GM23338 (cell line): Measurements from ENCODE around the gene VPS8.

Experiments
- CREB1 ChIP-seq: fragments of 250-450 bp; sonication (Bioruptor Pico); IDR thresholded peaks from 2 replicates; pipeline ENCODE4 v1.5.0; 2020; ENCODE audit warnings: low read depth, mild to moderate bottlenecking, moderate library complexity
- ETS1 ChIP-seq: IDR thresholded peaks from 2 replicates; pipeline ENCODE4 v1.6.1; 2016; ENCODE audit warnings: antibody characterized with exemption
- EZH2 ChIP-seq: fragments of 200-600 bp; sonication (generic); IDR thresholded peaks from one replicate; pipeline ENCODE4 v1.8.0; 2017; ENCODE audit warnings: antibody characterized with exemption, mild to moderate bottlenecking, low read depth; ENCODE audit not compliant: unreplicated experiment
- EZH2phosphoT487 ChIP-seq: fragments of 200-600 bp; sonication (generic); IDR thresholded peaks from one replicate; pipeline ENCODE4 v1.8.1; 2018; ENCODE audit warnings: antibody characterized with exemption; ENCODE audit not compliant: unreplicated experiment
- JUNB ChIP-seq: IDR thresholded peaks from one replicate; pipeline ENCODE4 v1.6.1; 2016; ENCODE audit warnings: antibody characterized with exemption; ENCODE audit not compliant: unreplicated experiment
- POLR2AphosphoS5 ChIP-seq: IDR thresholded peaks from 2 replicates; pipeline ENCODE4 v1.6.1; 2016; ENCODE audit warnings: antibody characterized with exemption, low read depth
- TF ChIP-seq, protein P1 (sequence below), 2 experiments: fragments of 200-600 bp in 1 of 2; sonication (generic) in 1 of 2; conservative IDR thresholded peaks; 2 replicates each; pipeline versions ENCODE4 v1.5.1 to v1.6.1; 2016 to 2017; ENCODE audit warnings: antibody characterized with exemption in 2 of 2, low read depth in 2 of 2, mild to moderate bottlenecking in 2 of 2, moderate library complexity in 1 of 2
- TF ChIP-seq, protein P2 (sequence below): IDR thresholded peaks from one replicate; pipeline ENCODE4 v1.6.1; 2018; ENCODE audit warnings: antibody characterized with exemption; ENCODE audit not compliant: unreplicated experiment

- TF ChIP-seq EZH2 (no peak), CREB1 (CRISPR knock-in tag) (no peak), EZH2phosphoT487 (no peak), POLR2AphosphoS5 (no peak), ETS1 (no peak), JUNB (no peak)
- TF ChIP-seq, protein P1, sequence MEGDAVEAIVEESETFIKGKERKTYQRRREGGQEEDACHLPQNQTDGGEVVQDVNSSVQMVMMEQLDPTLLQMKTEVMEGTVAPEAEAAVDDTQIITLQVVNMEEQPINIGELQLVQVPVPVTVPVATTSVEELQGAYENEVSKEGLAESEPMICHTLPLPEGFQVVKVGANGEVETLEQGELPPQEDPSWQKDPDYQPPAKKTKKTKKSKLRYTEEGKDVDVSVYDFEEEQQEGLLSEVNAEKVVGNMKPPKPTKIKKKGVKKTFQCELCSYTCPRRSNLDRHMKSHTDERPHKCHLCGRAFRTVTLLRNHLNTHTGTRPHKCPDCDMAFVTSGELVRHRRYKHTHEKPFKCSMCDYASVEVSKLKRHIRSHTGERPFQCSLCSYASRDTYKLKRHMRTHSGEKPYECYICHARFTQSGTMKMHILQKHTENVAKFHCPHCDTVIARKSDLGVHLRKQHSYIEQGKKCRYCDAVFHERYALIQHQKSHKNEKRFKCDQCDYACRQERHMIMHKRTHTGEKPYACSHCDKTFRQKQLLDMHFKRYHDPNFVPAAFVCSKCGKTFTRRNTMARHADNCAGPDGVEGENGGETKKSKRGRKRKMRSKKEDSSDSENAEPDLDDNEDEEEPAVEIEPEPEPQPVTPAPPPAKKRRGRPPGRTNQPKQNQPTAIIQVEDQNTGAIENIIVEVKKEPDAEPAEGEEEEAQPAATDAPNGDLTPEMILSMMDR (conservative IDR thresholded peaks at IDR 0.05; ENCODE audit: low read depth in 2 of 2): no peak
- TF ChIP-seq, protein P2, sequence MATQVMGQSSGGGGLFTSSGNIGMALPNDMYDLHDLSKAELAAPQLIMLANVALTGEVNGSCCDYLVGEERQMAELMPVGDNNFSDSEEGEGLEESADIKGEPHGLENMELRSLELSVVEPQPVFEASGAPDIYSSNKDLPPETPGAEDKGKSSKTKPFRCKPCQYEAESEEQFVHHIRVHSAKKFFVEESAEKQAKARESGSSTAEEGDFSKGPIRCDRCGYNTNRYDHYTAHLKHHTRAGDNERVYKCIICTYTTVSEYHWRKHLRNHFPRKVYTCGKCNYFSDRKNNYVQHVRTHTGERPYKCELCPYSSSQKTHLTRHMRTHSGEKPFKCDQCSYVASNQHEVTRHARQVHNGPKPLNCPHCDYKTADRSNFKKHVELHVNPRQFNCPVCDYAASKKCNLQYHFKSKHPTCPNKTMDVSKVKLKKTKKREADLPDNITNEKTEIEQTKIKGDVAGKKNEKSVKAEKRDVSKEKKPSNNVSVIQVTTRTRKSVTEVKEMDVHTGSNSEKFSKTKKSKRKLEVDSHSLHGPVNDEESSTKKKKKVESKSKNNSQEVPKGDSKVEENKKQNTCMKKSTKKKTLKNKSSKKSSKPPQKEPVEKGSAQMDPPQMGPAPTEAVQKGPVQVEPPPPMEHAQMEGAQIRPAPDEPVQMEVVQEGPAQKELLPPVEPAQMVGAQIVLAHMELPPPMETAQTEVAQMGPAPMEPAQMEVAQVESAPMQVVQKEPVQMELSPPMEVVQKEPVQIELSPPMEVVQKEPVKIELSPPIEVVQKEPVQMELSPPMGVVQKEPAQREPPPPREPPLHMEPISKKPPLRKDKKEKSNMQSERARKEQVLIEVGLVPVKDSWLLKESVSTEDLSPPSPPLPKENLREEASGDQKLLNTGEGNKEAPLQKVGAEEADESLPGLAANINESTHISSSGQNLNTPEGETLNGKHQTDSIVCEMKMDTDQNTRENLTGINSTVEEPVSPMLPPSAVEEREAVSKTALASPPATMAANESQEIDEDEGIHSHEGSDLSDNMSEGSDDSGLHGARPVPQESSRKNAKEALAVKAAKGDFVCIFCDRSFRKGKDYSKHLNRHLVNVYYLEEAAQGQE: no peak
Observed at GRCh38 chr3:185084402-185084801, 272.4 kb downstream of the VPS8 start.
